Neuronal stem cell (in vitro differentiated cells): ENCODE data around the gene KRTAP1-5.
A peak's percentile ranks its signal among the peaks of the same experiment; 100 is the strongest.
"Not testable (repeated sequence)": the region's sequence is repeated elsewhere in the genome, so short reads cannot be mapped to it uniquely, and the experiment has no call there.

Source experiments
- DNase-seq: peaks from one replicate; pipeline ENCODE4 v3.0.0-alpha.2; 2013; ENCODE audit warnings: low spot score
- H2AFZ ChIP-seq: one replicate; pipeline ENCODE4 v1.6.1; 2013; ENCODE audit warnings: mild to moderate bottlenecking, low read length, inconsistent platforms
- H2AK5ac ChIP-seq: 2 replicates; pipeline ENCODE4 v1.6.1; 2013; ENCODE audit warnings: low read depth, mild to moderate bottlenecking, inconsistent platforms, low read length, moderate library complexity, mixed read lengths
- H2BK120ac ChIP-seq: 2 replicates; pipeline ENCODE4 v1.6.1; 2013; ENCODE audit warnings: low read depth, mild to moderate bottlenecking, inconsistent platforms, low read length, moderate library complexity, mixed read lengths
- H2BK12ac ChIP-seq: one replicate; pipeline ENCODE4 v1.6.1; 2013; ENCODE audit warnings: low read length, inconsistent platforms
- H2BK15ac ChIP-seq: 2 replicates; pipeline ENCODE4 v1.6.1; 2013; ENCODE audit warnings: mild to moderate bottlenecking, low read length, inconsistent platforms, mixed read lengths
- H2BK5ac ChIP-seq: one replicate; pipeline ENCODE4 v1.6.1; 2013; ENCODE audit warnings: inconsistent platforms, mild to moderate bottlenecking, low read length, moderate library complexity
- H3K14ac ChIP-seq: one replicate; pipeline ENCODE4 v1.6.1; 2013; ENCODE audit warnings: low read length, inconsistent platforms
- H3K18ac ChIP-seq: 2 replicates; pipeline ENCODE4 v1.6.1; 2013; ENCODE audit warnings: low read length, inconsistent platforms
- H3K23ac ChIP-seq: 2 replicates; pipeline ENCODE4 v1.6.1; 2013; ENCODE audit warnings: low read depth, mild to moderate bottlenecking, mixed read lengths, low read length, inconsistent platforms; ENCODE audit not compliant: poor library complexity
- H3K27ac ChIP-seq: replicated peaks from 3 replicates; pipeline ENCODE4 v1.5.1; 2013; ENCODE audit warnings: low read length, inconsistent platforms
- H3K27me3 ChIP-seq, 3 experiments: 2 replicates each; pipeline ENCODE4 v1.6.1; 2013; ENCODE audit warnings: low read length in 3 of 3, mild to moderate bottlenecking in 2 of 3, inconsistent platforms in 1 of 3, low read depth in 1 of 3, mixed read lengths in 1 of 3, moderate library complexity in 1 of 3; ENCODE audit not compliant: control insufficient read depth in 3 of 3, insufficient read depth in 3 of 3
- H3K36me3 ChIP-seq, 2 donors: replicated peaks in 1 of 2; 2 replicates each; pipeline ENCODE4 v1.6.1; 2013; ENCODE audit warnings: low read length in 2 of 2; ENCODE audit not compliant: control insufficient read depth in 2 of 2, insufficient read depth in 2 of 2
- H3K4ac ChIP-seq: 2 replicates; pipeline ENCODE4 v1.6.1; 2013; ENCODE audit warnings: inconsistent platforms, mild to moderate bottlenecking, low read length, moderate library complexity
- H3K4me1 ChIP-seq, 2 donors: 1 replicate in 1 of 2; 2 replicates in 1 of 2; pipeline ENCODE4 v1.6.1; 2013; ENCODE audit warnings: low read length in 2 of 2, low read depth in 1 of 2; ENCODE audit not compliant: control insufficient read depth in 2 of 2, insufficient read depth in 1 of 2
- H3K4me2 ChIP-seq: one replicate; pipeline ENCODE4 v1.6.1; 2013; ENCODE audit warnings: mild to moderate bottlenecking, low read length, inconsistent platforms; ENCODE audit not compliant: insufficient read depth, poor library complexity, severe bottlenecking
- H3K4me3 ChIP-seq, 2 donors: 2 replicates each; pipeline ENCODE4 v1.5.1; 2013; ENCODE audit warnings: low read length in 2 of 2, mild to moderate bottlenecking in 2 of 2, inconsistent platforms in 1 of 2, moderate library complexity in 1 of 2
- H3K79me1 ChIP-seq: one replicate; pipeline ENCODE4 v1.6.1; 2013; ENCODE audit warnings: low read depth, mild to moderate bottlenecking, inconsistent platforms, low read length, moderate library complexity
- H3K9ac ChIP-seq: one replicate; pipeline ENCODE4 v1.6.1; 2013; ENCODE audit warnings: mild to moderate bottlenecking, low read depth, low read length, inconsistent platforms; ENCODE audit not compliant: poor library complexity
- H3K9me3 ChIP-seq, 2 donors: replicated peaks in 1 of 2; 2 replicates each; pipeline versions ENCODE3 to v1.6.1; 2013; ENCODE audit warnings: low read length in 2 of 2, mild to moderate bottlenecking in 2 of 2, inconsistent platforms in 1 of 2, low read depth in 1 of 2, mixed read lengths in 1 of 2, moderate library complexity in 1 of 2; ENCODE audit not compliant: control insufficient read depth in 2 of 2, insufficient read depth in 1 of 2
- H4K8ac ChIP-seq: one replicate; pipeline ENCODE4 v1.6.1; 2013; ENCODE audit warnings: low read depth, mild to moderate bottlenecking, inconsistent platforms, low read length, moderate library complexity
- H4K91ac ChIP-seq: one replicate; pipeline ENCODE4 v1.6.1; 2013; ENCODE audit warnings: low read length, low read depth, mild to moderate bottlenecking, inconsistent platforms; ENCODE audit not compliant: poor library complexity
- WGBS, 2 donors: extraction: QIAGEN DNeasy Blood & Tissue Kit; methylation state at CpG; one replicate each; pipeline ENCODE4 v1.1.7; 2013; ENCODE audit warnings: missing lambda C conversion rate in 2 of 2, mixed read lengths in 1 of 2; ENCODE audit not compliant: insufficient read length in 2 of 2, insufficient replicate concordance in 1 of 2; ENCODE audit errors: extremely low coverage in 2 of 2; 5-methylcytosine and 5-hydroxymethylcytosine counted together

Gene KRTAP1-5

GRCh38 chr17:41037853-41038350 lies 10.9 kb upstream of the KRTAP1-5 start:
- Histone ChIP-seq H2BK15ac (no peak overlapping the region), H3K4ac (no peak overlapping the region), H3K9ac (no peak overlapping the region), H3K14ac (no peak overlapping the region), H2AK5ac (no peak overlapping the region), H2BK120ac (no peak overlapping the region), H3K4me3 (no peak overlapping the region), H3K9me3 (no peaks in the 10 kb centered on the region), H3K36me3 (no peaks in the 10 kb centered on the region), H3K18ac (no peak overlapping the region), H4K91ac (no peak overlapping the region), H2BK5ac (no peak overlapping the region), H2BK12ac (no peak overlapping the region), H3K4me2 (no peak overlapping the region), H2AFZ (no peak overlapping the region), H3K4me1 (no peaks in the 10 kb centered on the region), H3K27me3 (no peaks in the 10 kb centered on the region), H3K23ac (no peak overlapping the region), H4K8ac (no peak overlapping the region), H3K79me1 (no peaks in the 10 kb centered on the region), H3K27ac (no peak overlapping the region)
- no CpG with 5 or more reads among the region's 2 CpGs for WGBS, 2 donors
- DNase-seq, result no peak

- H3K36me3 ChIP-seq, H3K79me1 ChIP-seq, H3K9me3 ChIP-seq, H3K4me2 ChIP-seq, H3K14ac ChIP-seq, H3K4me1 ChIP-seq, H3K27ac ChIP-seq, H2BK120ac ChIP-seq, DNase-seq, H4K91ac ChIP-seq, H3K9ac ChIP-seq, H4K8ac ChIP-seq, H2AK5ac ChIP-seq, H3K23ac ChIP-seq, H2BK5ac ChIP-seq, H2AFZ ChIP-seq, H3K4ac ChIP-seq, H3K27me3 ChIP-seq, H2BK12ac ChIP-seq, H2BK15ac ChIP-seq, H3K4me3 ChIP-seq: not testable (repeated sequence)
- no CpG with 5 or more reads among the region's 10 CpGs for WGBS, 2 donors
- peak within 1 kb of the TSS; percentile 44 for H3K18ac ChIP-seq
Observed at GRCh38 chr17:41034346-41034935, 7.4 kb upstream of the KRTAP1-5 start, which contains the start of gene KRTAP1-3. Gene KRTAP1-3, minus strand, starts transcription at chr17:41034874. Its CDS starts 53 bp downstream, at chr17:41034821.

- no CpG with 5 or more reads among the region's 12 CpGs for WGBS, 2 donors
- H3K27me3 ChIP-seq, result no peaks in the 10 kb centered on the region
Observed at GRCh38 chr17:41029633-41030245, 2.7 kb upstream of the KRTAP1-5 start, which contains the start of gene KRTAP1-4. Gene KRTAP1-4, minus strand, starts transcription at chr17:41030195. Its CDS starts 117 bp downstream, at chr17:41030078.

GRCh38 chr17:41024697-41025096 lies 2.3 kb downstream of the KRTAP1-5 start:
- Histone ChIP-seq H2BK120ac (no peak overlapping the region), H3K27ac (no peak overlapping the region)
- 100% methylated on average over 2 of the region's 3 CpGs for WGBS, 2 donors

More at GRCh38 chr17:41029633-41030245, 2.7 kb upstream of the KRTAP1-5 start, which contains the start of gene KRTAP1-4:
- Histone ChIP-seq H4K8ac (no peak within 1 kb of the TSS), H2BK15ac (no peak within 1 kb of the TSS), H3K79me1 (no peaks in the 10 kb centered on the region), H3K4me1 (no peaks in the 10 kb centered on the region), H2AK5ac (no peak within 1 kb of the TSS), H3K14ac (peak within 1 kb of the TSS; percentile 79), H3K4me2 (no peak within 1 kb of the TSS), H2BK12ac (no peak within 1 kb of the TSS), H3K9me3 (no peaks in the 10 kb centered on the region), H3K18ac (peak within 1 kb of the TSS; percentile 60), H2AFZ (no peak within 1 kb of the TSS), H4K91ac (no peak within 1 kb of the TSS), H3K23ac (no peak within 1 kb of the TSS), H2BK120ac (no peak within 1 kb of the TSS), H3K4me3 (no peak within 1 kb of the TSS), H3K9ac (no peak within 1 kb of the TSS), H3K27ac (no peak within 1 kb of the TSS), H3K36me3 (no peaks in the 10 kb centered on the region), H3K4ac (no peak within 1 kb of the TSS), H2BK5ac (no peak within 1 kb of the TSS)
- no peak for DNase-seq

More at GRCh38 chr17:41024697-41025096, 2.3 kb downstream of the KRTAP1-5 start:
- H3K9me3 ChIP-seq, result no peaks in the 10 kb centered on the region
- no peak overlapping the region for H3K4ac ChIP-seq
- no peak overlapping the region for H4K91ac ChIP-seq
- H3K4me2 ChIP-seq, result no peak overlapping the region
- H3K23ac ChIP-seq, result no peak overlapping the region
- no peak for DNase-seq
- H3K4me1 ChIP-seq, result no peaks in the 10 kb centered on the region
- H3K79me1 ChIP-seq, result no peaks in the 10 kb centered on the region
- H2BK12ac ChIP-seq, result no peak overlapping the region
- no peak overlapping the region for H2AK5ac ChIP-seq
- H3K14ac ChIP-seq, result no peak overlapping the region
- H3K18ac ChIP-seq, result no peak overlapping the region
- no peak overlapping the region for H4K8ac ChIP-seq
- H3K4me3 ChIP-seq, result no peak overlapping the region
- no peaks in the 10 kb centered on the region for H3K27me3 ChIP-seq
- no peak overlapping the region for H2BK5ac ChIP-seq
- H3K36me3 ChIP-seq, result no peaks in the 10 kb centered on the region
- H3K9ac ChIP-seq, result no peak overlapping the region
- no peak overlapping the region for H2BK15ac ChIP-seq
- no peak overlapping the region for H2AFZ ChIP-seq
